ENCODE data around the gene ESRRG. TPM values are rescaled to one million over a fixed set of nuclear protein-coding genes. Genes with fewer than 3 reads are reported as not detected.

ESRRG gene
- total and polyA plus RNA-seq, 3 donors from 2014 or later, result 0.93 to 2.2 (median 1.6) TPM

DNA sequence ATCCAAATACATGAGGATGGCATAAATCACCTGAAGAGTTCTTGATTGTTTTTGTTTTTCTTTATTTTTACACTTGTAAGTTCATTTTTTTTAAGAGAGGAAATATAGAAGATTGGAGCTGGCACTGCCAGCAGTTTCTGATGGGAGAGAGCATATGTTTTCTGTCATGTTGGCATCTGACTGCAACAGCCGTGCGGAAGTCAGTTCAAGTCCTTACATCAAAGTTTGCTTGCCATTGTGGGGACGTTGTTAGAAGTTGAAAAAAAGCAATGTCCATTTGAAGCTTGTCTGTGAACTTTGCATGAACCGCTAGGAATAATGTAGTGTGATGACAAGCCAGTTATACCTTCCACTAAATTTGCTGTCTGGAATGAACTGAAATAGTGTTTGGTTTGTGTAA lies 173.4 kb downstream of the ESRRG start:
- WGBS, 2 donors, result 66 to 76% methylated on average over 4 of the region's 4 CpGs
- no peaks in the 10 kb centered on the region for H3K4me1 ChIP-seq
- no peak overlapping the region for H3K4me3 ChIP-seq
- H3K27ac ChIP-seq, result no peak overlapping the region
- TF ChIP-seq POLR2A (IDR thresholded peaks at IDR 0.05), result no peak
- TF ChIP-seq, protein P1, sequence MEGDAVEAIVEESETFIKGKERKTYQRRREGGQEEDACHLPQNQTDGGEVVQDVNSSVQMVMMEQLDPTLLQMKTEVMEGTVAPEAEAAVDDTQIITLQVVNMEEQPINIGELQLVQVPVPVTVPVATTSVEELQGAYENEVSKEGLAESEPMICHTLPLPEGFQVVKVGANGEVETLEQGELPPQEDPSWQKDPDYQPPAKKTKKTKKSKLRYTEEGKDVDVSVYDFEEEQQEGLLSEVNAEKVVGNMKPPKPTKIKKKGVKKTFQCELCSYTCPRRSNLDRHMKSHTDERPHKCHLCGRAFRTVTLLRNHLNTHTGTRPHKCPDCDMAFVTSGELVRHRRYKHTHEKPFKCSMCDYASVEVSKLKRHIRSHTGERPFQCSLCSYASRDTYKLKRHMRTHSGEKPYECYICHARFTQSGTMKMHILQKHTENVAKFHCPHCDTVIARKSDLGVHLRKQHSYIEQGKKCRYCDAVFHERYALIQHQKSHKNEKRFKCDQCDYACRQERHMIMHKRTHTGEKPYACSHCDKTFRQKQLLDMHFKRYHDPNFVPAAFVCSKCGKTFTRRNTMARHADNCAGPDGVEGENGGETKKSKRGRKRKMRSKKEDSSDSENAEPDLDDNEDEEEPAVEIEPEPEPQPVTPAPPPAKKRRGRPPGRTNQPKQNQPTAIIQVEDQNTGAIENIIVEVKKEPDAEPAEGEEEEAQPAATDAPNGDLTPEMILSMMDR (IDR thresholded peaks at IDR 0.05), result no peak
- no peaks in the 10 kb centered on the region for H3K9me3 ChIP-seq
- intact Hi-C loops (cut with DNase I; ENCODE audit: low total_unique reads), result no loop called here
- no peak for DNase-seq
- no peaks in the 10 kb centered on the region for H3K36me3 ChIP-seq (ENCODE audit: low read depth, missing control alignments)
- no peaks in the 10 kb centered on the region for H3K27me3 ChIP-seq

DNA sequence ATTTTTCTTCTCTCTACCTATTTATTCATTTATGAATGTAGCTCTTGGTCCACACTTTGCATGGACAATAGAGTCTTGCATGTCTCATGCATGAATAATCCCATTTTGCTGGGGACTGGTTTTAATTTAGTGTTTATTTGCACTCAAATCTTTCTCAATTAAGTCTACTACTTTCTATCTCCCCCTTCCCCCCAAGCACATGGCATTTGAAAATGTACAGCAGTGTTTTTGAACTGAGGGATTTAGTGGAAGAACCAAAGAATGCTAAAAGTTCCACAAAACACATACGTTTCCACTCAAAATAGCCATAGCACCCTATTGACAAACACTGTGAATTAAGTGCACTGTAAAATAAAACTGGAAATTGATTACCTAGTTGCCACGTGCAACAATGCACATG lies 180.5 kb downstream of the ESRRG start:
- H3K4me1 ChIP-seq, result no peaks in the 10 kb centered on the region
- 69 to 76% methylated on average over 2 of the region's 2 CpGs for WGBS, 2 donors
- no peak overlapping the region for H3K4me3 ChIP-seq
- intact Hi-C loops (cut with DNase I; ENCODE audit: low total_unique reads), result no loop called here
- no peak for DNase-seq
- H3K27me3 ChIP-seq, result no peaks in the 10 kb centered on the region
- no peak overlapping the region for H3K27ac ChIP-seq
- TF ChIP-seq POLR2A (IDR thresholded peaks at IDR 0.05), result no peak
- TF ChIP-seq, protein P1 (IDR thresholded peaks at IDR 0.05), result no peak
- no peaks in the 10 kb centered on the region for H3K36me3 ChIP-seq (ENCODE audit: low read depth, missing control alignments)
- H3K9me3 ChIP-seq, result no peaks in the 10 kb centered on the region

DNA sequence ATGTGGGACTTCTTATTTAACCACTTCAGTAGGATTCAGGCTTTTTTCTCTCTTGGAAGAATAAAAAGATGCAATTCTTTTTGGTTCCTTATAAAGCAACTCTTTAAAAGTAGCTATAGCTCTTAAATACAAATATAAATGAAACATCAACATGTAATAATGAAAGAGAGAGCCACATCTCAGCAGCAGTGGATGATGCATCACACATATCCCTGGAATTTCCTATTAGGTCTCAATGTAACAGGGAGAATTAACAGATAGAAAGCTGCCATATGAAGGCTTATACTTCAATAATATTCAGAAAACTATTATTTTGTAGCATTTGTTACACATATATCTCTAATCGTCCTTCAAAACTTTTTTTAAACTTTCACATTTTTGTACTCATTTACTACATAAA lies 181.0 kb downstream of the ESRRG start:
- intact Hi-C loops (cut with DNase I; ENCODE audit: low total_unique reads), result no loop called here
- no peak for TF ChIP-seq POLR2A (IDR thresholded peaks at IDR 0.05)
- TF ChIP-seq, protein P1 (IDR thresholded peaks at IDR 0.05), result no peak
- WGBS, 2 donors, result 69 to 84% methylated on average over 1 of the region's 1 CpG

DNA sequence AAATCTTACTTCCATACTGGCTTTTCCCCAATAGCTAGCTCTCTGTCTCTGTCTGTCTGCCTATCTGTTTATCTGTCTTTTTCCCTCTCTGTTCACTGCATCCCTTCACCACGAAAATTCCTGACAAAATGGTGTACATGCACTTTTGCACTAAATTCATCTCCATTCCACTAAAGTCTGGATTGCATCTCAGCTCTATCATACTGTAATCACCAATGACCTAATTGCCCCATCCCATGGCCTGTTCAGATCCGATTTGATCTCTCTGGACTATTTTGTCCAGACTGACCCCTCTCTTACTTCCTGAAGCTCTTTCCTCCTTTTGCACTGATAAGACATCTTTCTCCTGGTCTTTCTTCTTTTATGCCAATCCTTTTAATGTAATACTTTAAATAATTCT lies 187.5 kb downstream of the ESRRG start:
- intact Hi-C loops (cut with DNase I; ENCODE audit: low total_unique reads), result no loop called here
- Histone ChIP-seq H3K27me3 (no peaks in the 10 kb centered on the region), H3K36me3 (ENCODE audit: low read depth, missing control alignments) (no peaks in the 10 kb centered on the region), H3K9me3 (no peaks in the 10 kb centered on the region), H3K4me3 (no peak overlapping the region), H3K27ac (no peak overlapping the region), H3K4me1 (no peaks in the 10 kb centered on the region)
- TF ChIP-seq, protein P1 (IDR thresholded peaks at IDR 0.05), result no peak
- no peak for TF ChIP-seq POLR2A (IDR thresholded peaks at IDR 0.05)
- WGBS, 2 donors, result 80 to 92% methylated on average over 2 of the region's 2 CpGs
- DNase-seq, result no peak

More for the DNA sequence above, 181.0 kb downstream of the ESRRG start:
- Histone ChIP-seq H3K27ac (no peak overlapping the region), H3K4me3 (no peak overlapping the region), H3K36me3 (ENCODE audit: low read depth, missing control alignments) (no peaks in the 10 kb centered on the region), H3K9me3 (no peaks in the 10 kb centered on the region), H3K4me1 (no peaks in the 10 kb centered on the region), H3K27me3 (no peaks in the 10 kb centered on the region)
- no peak for DNase-seq

DNA sequence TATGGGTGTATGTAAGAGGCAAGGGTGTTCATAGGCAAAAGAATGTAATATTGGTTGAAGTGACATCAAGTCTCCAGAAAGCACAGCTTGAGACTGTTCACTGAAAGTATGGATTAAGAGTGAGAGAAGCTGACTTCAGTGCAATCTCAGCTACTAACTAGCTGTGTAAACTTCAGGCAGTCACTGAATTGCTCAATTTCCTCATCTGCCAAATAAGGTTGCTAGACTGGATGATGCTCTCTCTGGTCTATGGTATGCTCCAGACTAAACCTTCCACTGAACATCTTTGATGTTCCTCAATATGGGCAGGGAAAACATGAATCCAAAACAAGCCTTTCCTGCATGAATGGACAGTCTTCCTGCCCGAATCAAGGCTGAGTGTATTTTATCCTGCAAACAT lies 188.2 kb downstream of the ESRRG start:
- Histone ChIP-seq H3K9me3 (no peaks in the 10 kb centered on the region), H3K27me3 (no peaks in the 10 kb centered on the region), H3K27ac (no peak overlapping the region), H3K4me1 (no peaks in the 10 kb centered on the region), H3K4me3 (no peak overlapping the region), H3K36me3 (ENCODE audit: low read depth, missing control alignments) (no peaks in the 10 kb centered on the region)
- intact Hi-C loops (cut with DNase I; ENCODE audit: low total_unique reads), result no loop called here
- no peak for TF ChIP-seq POLR2A (IDR thresholded peaks at IDR 0.05)
- TF ChIP-seq, protein P1 (IDR thresholded peaks at IDR 0.05), result no peak
- 63 to 76% methylated on average over 1 of the region's 1 CpG for WGBS, 2 donors
- DNase-seq, result no peak
